ENCODE data around the gene IPO9.

GRCh38 chr1:201895913-201896807 is 67.2 kb downstream of the IPO9 start:
- TF ChIP-seq POLR2A (IDR thresholded peaks at IDR 0.05) (no peak), POLR2AphosphoS5 (IDR thresholded peaks at IDR 0.05) (peak; percentile 64)
- TF ChIP-seq, protein P1, sequence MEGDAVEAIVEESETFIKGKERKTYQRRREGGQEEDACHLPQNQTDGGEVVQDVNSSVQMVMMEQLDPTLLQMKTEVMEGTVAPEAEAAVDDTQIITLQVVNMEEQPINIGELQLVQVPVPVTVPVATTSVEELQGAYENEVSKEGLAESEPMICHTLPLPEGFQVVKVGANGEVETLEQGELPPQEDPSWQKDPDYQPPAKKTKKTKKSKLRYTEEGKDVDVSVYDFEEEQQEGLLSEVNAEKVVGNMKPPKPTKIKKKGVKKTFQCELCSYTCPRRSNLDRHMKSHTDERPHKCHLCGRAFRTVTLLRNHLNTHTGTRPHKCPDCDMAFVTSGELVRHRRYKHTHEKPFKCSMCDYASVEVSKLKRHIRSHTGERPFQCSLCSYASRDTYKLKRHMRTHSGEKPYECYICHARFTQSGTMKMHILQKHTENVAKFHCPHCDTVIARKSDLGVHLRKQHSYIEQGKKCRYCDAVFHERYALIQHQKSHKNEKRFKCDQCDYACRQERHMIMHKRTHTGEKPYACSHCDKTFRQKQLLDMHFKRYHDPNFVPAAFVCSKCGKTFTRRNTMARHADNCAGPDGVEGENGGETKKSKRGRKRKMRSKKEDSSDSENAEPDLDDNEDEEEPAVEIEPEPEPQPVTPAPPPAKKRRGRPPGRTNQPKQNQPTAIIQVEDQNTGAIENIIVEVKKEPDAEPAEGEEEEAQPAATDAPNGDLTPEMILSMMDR (IDR thresholded peaks at IDR 0.05) = peak; percentile 74 to 96 (median 92)

Data from prostate gland (tissue), 2 donors.